ENCODE results near the gene MYT1. TPM values are rescaled to one million over a fixed set of nuclear protein-coding genes. Genes with fewer than 3 reads are reported as not detected.

Gene MYT1
- 37.3 TPM for total RNA-seq

GRCh38 chr20:64164123-64164836, at the start of gene MYT1:
TSS of gene MYT1 (plus strand) at chr20:64164452. CDS start at chr20:64198862, 34,410 bp downstream.

GRCh38 chr20:64255361-64256281, 91.4 kb downstream of the MYT1 start, which contains the start of gene PCMTD2:
TSS of gene PCMTD2 (plus strand) at chr20:64255748. CDS start at chr20:64259966, 4,218 bp downstream.

Other genes starting within 250 kb of the MYT1 start
- gene UCKL1, start 208.0 kb upstream of the MYT1 start, total RNA-seq, result 44.6 TPM
- gene ZNF512B, start 194.5 kb upstream of the MYT1 start, total RNA-seq, result 19.7 TPM
- gene SAMD10, start 184.8 kb upstream of the MYT1 start, total RNA-seq, result 8.9 TPM
- gene PRPF6, start 183.3 kb upstream of the MYT1 start, total RNA-seq, result 80.9 TPM
- gene C20orf204, start 128.3 kb upstream of the MYT1 start, total RNA-seq, result 1.0 TPM
- gene SOX18, start 114.8 kb upstream of the MYT1 start, total RNA-seq, result 7.1 TPM
- gene TCEA2, start 101.3 kb upstream of the MYT1 start, total RNA-seq, result 41.7 TPM
- 6.3 TPM for gene RGS19, start 84.9 kb upstream of the MYT1 start, total RNA-seq
- gene OPRL1, start 84.4 kb upstream of the MYT1 start, total RNA-seq, result 3.5 TPM
- gene LKAAEAR1, start 80.1 kb upstream of the MYT1 start, total RNA-seq, result 0.82 TPM
- not detected for gene NPBWR2, start 56.9 kb upstream of the MYT1 start, total RNA-seq
- 326 TPM for gene PCMTD2, start 91.3 kb downstream of the MYT1 start, total RNA-seq

Measured in camera-type eye (tissue), 1 donor.